Keratinocyte (primary cell): Measurements from ENCODE around the gene SCN9A. TPM values are rescaled to one million over a fixed set of nuclear protein-coding genes. Genes with fewer than 3 reads are reported as not detected.
"Not testable (repeated sequence)": the region's sequence is repeated elsewhere in the genome, so short reads cannot be mapped to it uniquely, and the experiment has no call there.

ENCODE experiments used
- DNase-seq: peaks from one replicate; pipeline ENCODE4 v3.0.0-alpha.2; 2011; ENCODE audit warnings: low read depth, missing footprints, low spot score
- FAIRE-seq: peaks from 2 replicates; lab custom pipeline; 2011; peaks lifted over from hg19 to GRCh38; lab: Jason Lieb, UNC
- H2AFZ ChIP-seq: 2 replicates; pipeline ENCODE4 v1.6.0; 2012; ENCODE audit warnings: low read length, control low read depth, inconsistent platforms; ENCODE audit not compliant: control insufficient read depth
- H3K27ac ChIP-seq: 2 replicates; pipeline ENCODE4 v1.5.1; 2011; ENCODE audit warnings: low read length; ENCODE audit not compliant: control insufficient read depth, insufficient read depth
- H3K27me3 ChIP-seq: 3 replicates; pipeline ENCODE4 v1.6.0; 2011; ENCODE audit warnings: low read length; ENCODE audit not compliant: control insufficient read depth, insufficient read depth; ENCODE audit errors: extremely low read depth
- H3K36me3 ChIP-seq, 2 experiments: 2 replicates in 1 of 2; 3 replicates in 1 of 2; pipeline ENCODE4 v1.5.1; 2011; ENCODE audit warnings: low read length in 2 of 2, mild to moderate bottlenecking in 1 of 2; ENCODE audit not compliant: control insufficient read depth in 2 of 2, insufficient read depth in 2 of 2; ENCODE audit errors: extremely low read depth in 1 of 2
- H3K4me1 ChIP-seq: 3 replicates; pipeline ENCODE4 v1.5.1; 2011; ENCODE audit warnings: low read length; ENCODE audit not compliant: control insufficient read depth, insufficient read depth; ENCODE audit errors: extremely low read depth
- H3K4me2 ChIP-seq: 3 replicates; pipeline ENCODE4 v1.6.0; 2011; ENCODE audit warnings: low read depth, low read length; ENCODE audit not compliant: control insufficient read depth, insufficient read depth; ENCODE audit errors: extremely low read depth
- H3K4me3 ChIP-seq, 3 experiments: fragments of 200-600 bp in 1 of 3; sonication (generic) in 1 of 3; 2 replicates in 2 of 3; 3 replicates in 1 of 3; pipeline ENCODE4 v1.5.1; 2011 to 2016; ENCODE audit warnings: low read length in 3 of 3, mild to moderate bottlenecking in 3 of 3, control low read depth in 2 of 3, inconsistent platforms in 1 of 3, low read depth in 1 of 3, mixed read lengths in 1 of 3, mixed run types in 1 of 3, moderate library complexity in 1 of 3; ENCODE audit not compliant: control insufficient read depth in 2 of 3, insufficient read depth in 2 of 3; ENCODE audit errors: extremely low read depth in 1 of 3
- H3K79me2 ChIP-seq: 2 replicates; pipeline ENCODE4 v1.6.0; 2012; ENCODE audit warnings: low read length; ENCODE audit not compliant: control insufficient read depth, insufficient read depth
- H3K9ac ChIP-seq: 3 replicates; pipeline ENCODE4 v1.6.0; 2011; ENCODE audit warnings: low read length; ENCODE audit not compliant: control insufficient read depth, insufficient read depth; ENCODE audit errors: extremely low read depth
- H3K9me1 ChIP-seq: 3 replicates; pipeline ENCODE4 v1.6.0; 2011; ENCODE audit warnings: low read length; ENCODE audit not compliant: control insufficient read depth, insufficient read depth; ENCODE audit errors: extremely low read depth
- H3K9me3 ChIP-seq: 2 replicates; pipeline ENCODE4 v1.5.1; 2012; ENCODE audit warnings: low read depth, low read length; ENCODE audit not compliant: control insufficient read depth
- H4K20me1 ChIP-seq: 3 replicates; pipeline ENCODE4 v1.6.0; 2011; ENCODE audit warnings: low read length; ENCODE audit not compliant: control insufficient read depth, insufficient read depth; ENCODE audit errors: extremely low read depth
- CTCF ChIP-seq, 3 experiments: IDR thresholded peaks in 1 of 3; conservative IDR thresholded peaks in 1 of 3; optimal IDR thresholded peaks in 1 of 3; 2 replicates in 2 of 3; 3 replicates in 1 of 3; pipeline versions ENCODE3 to v1.5.1; 2011; ENCODE audit warnings: low read length in 3 of 3, mild to moderate bottlenecking in 3 of 3, moderate library complexity in 2 of 3, control low read depth in 1 of 3, inconsistent platforms in 1 of 3; ENCODE audit not compliant: insufficient read depth in 2 of 3; ENCODE audit errors: extremely low read depth in 1 of 3
- EZH2 ChIP-seq: IDR thresholded peaks from one replicate; pipeline ENCODE4 v1.6.1; 2012; ENCODE audit warnings: inconsistent platforms, mild to moderate bottlenecking, low read length, moderate library complexity
- dilution Hi-C: fragments of 300-500 bp; cut with MboI; formaldehyde crosslinking; loops from one replicate; pipeline ENCODE4 v1.7.0; 2020; ENCODE audit warnings: low sequenced_read_pairs; ENCODE audit not compliant: extremely low pct_ligation_motif_present
- polyA plus RNA-seq, 5 experiments: library from polyadenylated mRNA; depleted of rRNA in 3 of 5; stranded (reverse) in 3 of 5; stranded (forward) in 1 of 5; unstranded in 1 of 5; fragments of >200 nt; gene quantifications; 1 replicate in 1 of 5; 2 replicates in 3 of 5; 3 replicates in 1 of 5; pipeline versions ENCODE4 v1.2.1 to v1.2.3, GENCODE V29; 2011 to 2012; ENCODE audit warnings: missing spikeins in 2 of 5, low read depth in 1 of 5, low replicate concordance in 1 of 5

SCN9A gene
- polyA plus RNA-seq, 1 donor (not counting 4 experiments of a cell fraction or from before 2014, with no cell fraction given) = 0.10 TPM

DNA sequence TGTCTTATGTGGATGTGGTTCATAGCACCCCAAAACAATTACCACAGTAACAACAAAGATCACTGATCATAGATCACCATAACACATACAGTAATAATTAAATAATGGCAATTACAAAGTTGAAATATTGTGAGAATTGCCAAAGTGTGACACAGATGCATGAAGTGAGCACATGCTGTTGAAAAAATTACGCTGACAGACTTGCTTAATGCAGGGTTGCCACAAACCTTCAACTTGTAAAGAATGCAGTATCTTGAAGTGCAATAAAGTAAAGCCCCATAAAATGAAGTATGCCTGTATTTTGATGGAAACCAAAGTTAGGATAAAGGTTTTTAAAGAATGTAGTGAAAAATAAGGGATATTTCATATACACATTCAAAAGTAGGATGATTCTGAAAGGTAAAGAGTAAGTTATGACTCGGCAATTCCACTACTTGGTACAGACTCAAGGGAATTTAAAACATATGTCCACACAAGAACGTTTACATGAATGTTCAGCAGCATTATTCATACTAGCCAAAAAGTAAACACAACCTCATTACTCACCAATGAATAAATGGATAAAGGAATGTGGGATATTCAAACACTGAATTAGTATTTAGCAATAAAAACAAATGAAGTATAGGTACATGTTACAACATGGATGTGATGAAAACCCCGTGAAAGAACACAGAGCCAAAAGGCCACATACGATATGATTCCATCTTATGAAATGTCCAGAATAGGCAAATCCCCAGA, 61.6 kb downstream of the SCN9A start:
- Histone ChIP-seq H3K9ac (no peak overlapping the region), H4K20me1 (no peaks in the 10 kb centered on the region), H3K27me3 (no peaks in the 10 kb centered on the region), H3K27ac (no peak overlapping the region), H2AFZ (no peak overlapping the region), H3K4me1 (peaks cover 10% of the 10 kb centered on the region), H3K4me2 (no peak overlapping the region), H3K9me1 (no peaks in the 10 kb centered on the region), H3K9me3 (no peaks in the 10 kb centered on the region), H3K36me3 (no peaks in the 10 kb centered on the region), H3K79me2 (no peaks in the 10 kb centered on the region), H3K4me3 (no peak overlapping the region)
- DNase-seq = peak; percentile 13
- no peak for TF ChIP-seq CTCF (optimal IDR thresholded peaks at IDR 0.05 in 1 of 3, IDR thresholded peaks at IDR 0.05 in 1 of 3, conservative IDR thresholded peaks at IDR 0.05 in 1 of 3; ENCODE audit: extremely low read depth in 1 of 3, insufficient read depth in 2 of 3, low read length in 3 of 3)
- no peak for TF ChIP-seq EZH2
- FAIRE-seq = peak; percentile 55
- dilution Hi-C loops = no loop called here

DNA sequence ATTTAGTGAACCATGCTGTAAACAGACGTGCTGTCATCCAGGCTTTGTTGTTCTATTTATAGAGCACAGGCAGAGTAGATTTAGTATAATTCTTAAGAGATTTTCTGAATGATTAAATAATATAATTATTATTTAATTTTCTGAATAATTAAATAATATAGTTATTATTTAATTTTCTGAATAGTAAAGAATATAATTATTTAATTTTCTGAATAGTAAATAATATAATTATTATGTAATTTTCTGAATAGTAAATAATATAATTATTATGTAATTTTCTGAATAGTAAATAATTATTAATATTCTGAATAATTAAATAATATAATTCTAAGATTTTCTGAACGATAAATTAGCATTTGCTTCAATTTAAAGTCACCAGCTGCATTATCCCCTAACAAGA, 62.9 kb downstream of the SCN9A start:
- dilution Hi-C loops, FAIRE-seq: not testable (repeated sequence)

DNA sequence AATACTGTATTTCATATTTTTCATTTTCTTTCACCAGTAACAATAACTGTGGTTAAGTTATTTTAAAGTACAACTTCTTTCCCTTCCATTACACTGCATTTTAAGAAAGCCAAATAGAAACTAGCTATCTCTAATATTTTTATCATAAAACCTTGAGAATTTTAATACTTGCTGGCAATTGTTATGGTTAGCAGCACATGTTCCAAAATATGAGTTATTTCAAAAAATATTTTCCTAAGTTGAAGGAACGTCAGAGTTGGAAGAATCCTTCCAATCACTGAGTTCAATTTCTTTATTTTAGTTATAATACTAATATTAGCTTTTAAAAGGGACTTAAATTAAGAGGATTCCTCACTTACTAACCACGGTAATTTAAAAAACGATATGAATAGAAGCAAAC, 68.4 kb downstream of the SCN9A start:
- no peak overlapping the region for H3K9ac ChIP-seq
- H3K27ac ChIP-seq = no peak overlapping the region
- no peak for DNase-seq
- no peaks in the 10 kb centered on the region for H3K27me3 ChIP-seq
- no peak overlapping the region for H3K4me3 ChIP-seq
- no peak for TF ChIP-seq CTCF (optimal IDR thresholded peaks at IDR 0.05 in 1 of 3, IDR thresholded peaks at IDR 0.05 in 1 of 3, conservative IDR thresholded peaks at IDR 0.05 in 1 of 3; ENCODE audit: extremely low read depth in 1 of 3, insufficient read depth in 2 of 3, low read length in 3 of 3)
- TF ChIP-seq EZH2 = no peak
- dilution Hi-C loops = no loop called here
- H3K36me3 ChIP-seq = no peaks in the 10 kb centered on the region
- no peaks in the 10 kb centered on the region for H3K79me2 ChIP-seq
- FAIRE-seq = no peak
- no peak overlapping the region for H2AFZ ChIP-seq
- H4K20me1 ChIP-seq = no peaks in the 10 kb centered on the region
- no peak overlapping the region for H3K4me2 ChIP-seq
- no peaks in the 10 kb centered on the region for H3K9me1 ChIP-seq
- no peaks in the 10 kb centered on the region for H3K4me1 ChIP-seq
- no peaks in the 10 kb centered on the region for H3K9me3 ChIP-seq

More for the DNA sequence above, 62.9 kb downstream of the SCN9A start:
- not testable (repeated sequence) for H3K9ac ChIP-seq, H2AFZ ChIP-seq, H3K36me3 ChIP-seq, DNase-seq, H3K4me2 ChIP-seq, H3K27ac ChIP-seq, H3K9me1 ChIP-seq, H3K27me3 ChIP-seq, H3K4me1 ChIP-seq, H4K20me1 ChIP-seq, H3K79me2 ChIP-seq, H3K4me3 ChIP-seq, H3K9me3 ChIP-seq
